Measurements from ENCODE around the gene YTHDF2.

DNA sequence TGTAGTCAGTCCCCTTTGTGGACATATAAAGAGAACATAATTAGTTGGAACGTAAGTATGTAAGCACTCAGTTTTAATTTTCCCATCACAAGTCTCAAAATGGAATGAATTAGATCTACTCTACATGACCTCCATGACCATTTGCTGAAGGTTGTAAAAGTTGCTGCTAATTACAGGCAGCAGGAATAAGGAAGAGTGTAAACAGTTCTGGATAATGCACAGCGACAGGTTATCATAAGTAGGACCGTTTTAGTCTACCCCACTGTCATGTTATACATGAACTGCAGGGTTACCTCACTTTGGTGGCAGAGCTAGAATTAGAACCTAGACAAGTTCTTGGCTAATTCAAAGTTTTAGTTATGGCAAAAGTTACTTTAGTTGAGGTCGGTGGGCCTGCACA, 21.7 kb downstream of the YTHDF2 start:
- TF ChIP-seq, protein P1, sequence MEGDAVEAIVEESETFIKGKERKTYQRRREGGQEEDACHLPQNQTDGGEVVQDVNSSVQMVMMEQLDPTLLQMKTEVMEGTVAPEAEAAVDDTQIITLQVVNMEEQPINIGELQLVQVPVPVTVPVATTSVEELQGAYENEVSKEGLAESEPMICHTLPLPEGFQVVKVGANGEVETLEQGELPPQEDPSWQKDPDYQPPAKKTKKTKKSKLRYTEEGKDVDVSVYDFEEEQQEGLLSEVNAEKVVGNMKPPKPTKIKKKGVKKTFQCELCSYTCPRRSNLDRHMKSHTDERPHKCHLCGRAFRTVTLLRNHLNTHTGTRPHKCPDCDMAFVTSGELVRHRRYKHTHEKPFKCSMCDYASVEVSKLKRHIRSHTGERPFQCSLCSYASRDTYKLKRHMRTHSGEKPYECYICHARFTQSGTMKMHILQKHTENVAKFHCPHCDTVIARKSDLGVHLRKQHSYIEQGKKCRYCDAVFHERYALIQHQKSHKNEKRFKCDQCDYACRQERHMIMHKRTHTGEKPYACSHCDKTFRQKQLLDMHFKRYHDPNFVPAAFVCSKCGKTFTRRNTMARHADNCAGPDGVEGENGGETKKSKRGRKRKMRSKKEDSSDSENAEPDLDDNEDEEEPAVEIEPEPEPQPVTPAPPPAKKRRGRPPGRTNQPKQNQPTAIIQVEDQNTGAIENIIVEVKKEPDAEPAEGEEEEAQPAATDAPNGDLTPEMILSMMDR (IDR thresholded peaks at IDR 0.05): no peak
- TF ChIP-seq POLR2AphosphoS5 (IDR thresholded peaks at IDR 0.05) (no peak), POLR2A (IDR thresholded peaks at IDR 0.05) (no peak), EP300 (IDR thresholded peaks at IDR 0.05) (no peak)
